Measurements from ENCODE around the gene SPIN2A.

- no peak for TF ChIP-seq CTCF (conservative IDR thresholded peaks at IDR 0.05; ENCODE audit: low read length)
- no peak for TF ChIP-seq EZH2phosphoT487 (IDR thresholded peaks at IDR 0.05; ENCODE audit: borderline replicate concordance)
These were observed 18.0 kb upstream of the SPIN2A start for GRCh38 chrX:57155171-57155570.

All from Loucy (cell line).